Activated T-helper 1 cell treated with anti-CD3 and anti-CD28 coated beads, Interleukin-12 subunit alpha, Interleukin-12 subunit beta, Interleukin-2, Interleukin-4 antibody, amounts not matched to agents 30 ng/mL and 10 ng/mL and 1 ng/mL, durations not matched to agents 14 hours and 24 hours and 36 hours (primary cell): ENCODE measurements around the gene CCR5. TPM values are rescaled to one million over a fixed set of nuclear protein-coding genes. Genes with fewer than 3 reads are reported as not detected.

ENCODE experiments used
- DNase-seq: peaks from one replicate; pipeline ENCODE4 v3.0.0; 2021; ENCODE audit warnings: low spot score
- H3K27ac Mint-ChIP-seq: one replicate; pipeline ENCODE4 v1.8.0; 2021; ENCODE audit warnings: mild to moderate bottlenecking, mixed read lengths
- H3K27me3 Mint-ChIP-seq: one replicate; pipeline ENCODE4 v1.8.0; 2022; ENCODE audit warnings: mild to moderate bottlenecking, moderate library complexity, mixed read lengths; ENCODE audit not compliant: insufficient read depth
- H3K36me3 Mint-ChIP-seq: one replicate; pipeline ENCODE4 v1.8.0; 2021; ENCODE audit warnings: low read depth, mixed read lengths
- H3K4me1 Mint-ChIP-seq: one replicate; pipeline ENCODE4 v1.8.0; 2021; ENCODE audit warnings: low read depth, mixed read lengths
- H3K4me3 Mint-ChIP-seq: one replicate; pipeline ENCODE4 v1.8.0; 2021; ENCODE audit warnings: mild to moderate bottlenecking, moderate library complexity, mixed read lengths
- H3K9me3 Mint-ChIP-seq: one replicate; pipeline ENCODE4 v1.8.0; 2021; ENCODE audit warnings: mixed read lengths
- intact Hi-C: fragments of 100-400 bp; cut with micrococcal nuclease; formaldehyde crosslinking; loops from one replicate; pipeline ENCODE4 v1.15.1; 2024
- total RNA-seq: library from RNA; stranded (reverse); gene quantifications from 2 replicates; pipeline ENCODE4 v1.2.3, GENCODE V29; 2022

The CCR5 gene
- total RNA-seq, 1 donor from 2014 or later: 5.8 TPM

DNA sequence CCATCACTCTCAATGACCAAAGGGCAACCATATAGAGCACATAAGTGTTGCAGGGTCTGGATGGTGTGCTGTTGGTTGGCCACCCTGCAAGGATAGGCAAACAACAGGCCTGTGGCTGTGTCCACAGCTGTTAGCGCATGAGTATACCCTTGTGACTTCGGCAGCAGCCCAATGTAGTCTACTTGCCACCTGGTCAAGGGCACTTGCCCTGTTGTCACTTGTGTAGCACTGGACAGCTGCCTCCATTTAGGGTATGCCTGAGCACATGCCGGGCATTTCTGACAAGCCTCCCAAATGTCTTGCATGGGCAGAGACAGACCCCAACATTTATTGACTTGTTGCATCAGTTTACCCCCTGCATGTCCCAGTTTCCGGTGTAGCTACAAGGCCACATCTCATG lies 49.1 kb downstream of the CCR5 start:
- intact Hi-C loops: no loop called here
- H3K9me3 Mint-ChIP-seq: no peaks in the 10 kb centered on the region
- H3K27me3 Mint-ChIP-seq: peaks cover 2% of the 10 kb centered on the region

DNA sequence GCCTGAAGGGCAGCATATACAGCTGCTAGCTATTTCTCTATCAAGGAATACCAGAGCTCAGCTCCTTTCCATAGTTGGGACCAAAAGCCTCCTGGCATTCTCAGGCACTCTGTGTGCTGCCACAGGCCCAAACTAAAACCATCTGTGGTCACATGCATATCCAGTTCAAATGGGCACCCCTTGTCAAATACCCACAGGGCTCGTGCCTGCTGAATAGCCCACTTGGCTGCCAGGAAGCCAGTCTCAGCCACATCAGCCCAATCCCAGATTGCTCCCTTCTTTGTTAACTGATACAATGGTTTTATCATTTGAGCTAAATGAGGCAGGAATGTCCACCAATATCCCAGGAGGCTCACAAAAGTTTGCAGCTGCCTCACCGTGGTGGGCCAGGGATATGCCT lies 50.2 kb downstream of the CCR5 start:
- intact Hi-C loops: no loop called here
- Mint-ChIP-seq H3K27me3 (peaks cover 2% of the 10 kb centered on the region), H3K36me3 (no peaks in the 10 kb centered on the region), H3K27ac (no peak overlapping the region), H3K4me1 (no peaks in the 10 kb centered on the region), H3K4me3 (no peak overlapping the region), H3K9me3 (no peaks in the 10 kb centered on the region)
- DNase-seq: no peak

More for the DNA sequence above, 49.1 kb downstream of the CCR5 start:
- no peak for DNase-seq
- no peaks in the 10 kb centered on the region for H3K36me3 Mint-ChIP-seq
- H3K4me1 Mint-ChIP-seq: no peaks in the 10 kb centered on the region
- H3K4me3 Mint-ChIP-seq: no peak overlapping the region
- no peak overlapping the region for H3K27ac Mint-ChIP-seq

DNA sequence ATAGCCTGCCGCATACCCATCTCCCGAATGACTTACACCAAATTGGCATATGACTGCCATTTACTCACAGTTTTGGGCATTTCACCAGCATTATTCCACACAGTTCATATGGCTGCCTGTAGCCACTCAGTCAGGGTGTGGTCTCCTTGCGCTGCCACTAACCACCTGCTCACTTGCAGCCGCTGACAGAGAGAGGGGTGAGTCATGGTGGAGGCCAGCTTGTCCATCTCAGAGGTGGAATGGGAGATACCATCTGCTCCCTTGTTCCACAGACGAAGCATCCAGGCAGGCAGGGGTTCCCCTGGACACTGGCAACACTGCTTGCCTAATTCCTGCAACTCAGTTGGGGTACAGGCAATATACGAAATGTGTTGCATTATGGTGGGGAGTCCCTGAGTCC lies 51.9 kb downstream of the CCR5 start:
- DNase-seq: no peak
- no peaks in the 10 kb centered on the region for H3K36me3 Mint-ChIP-seq
- peaks cover 1% of the 10 kb centered on the region for H3K27me3 Mint-ChIP-seq
- no peak overlapping the region for H3K27ac Mint-ChIP-seq
- no peaks in the 10 kb centered on the region for H3K9me3 Mint-ChIP-seq
- no peak overlapping the region for H3K4me3 Mint-ChIP-seq
- no peaks in the 10 kb centered on the region for H3K4me1 Mint-ChIP-seq
- intact Hi-C loops: no loop called here

DNA sequence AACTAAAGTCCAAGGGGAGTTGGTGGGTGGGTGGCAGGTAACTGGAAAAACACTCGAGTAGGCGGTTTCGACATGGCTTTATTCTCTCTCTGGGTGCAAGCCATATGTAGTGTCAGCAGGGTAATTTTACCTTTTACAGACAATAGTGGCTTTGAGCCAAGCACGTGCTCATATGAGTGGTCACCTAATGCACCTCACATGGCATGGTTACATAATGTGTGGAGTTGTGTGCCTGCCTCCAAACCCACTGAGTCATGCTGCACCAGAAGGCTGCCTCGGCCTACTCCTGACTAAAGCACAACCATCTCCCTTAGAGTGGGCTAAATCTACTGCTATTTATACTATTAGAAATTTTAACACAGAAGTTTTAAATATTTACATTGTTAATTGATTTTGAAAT lies 52.8 kb downstream of the CCR5 start:
- H3K27ac Mint-ChIP-seq: no peak overlapping the region
- H3K27me3 Mint-ChIP-seq: peaks cover 1% of the 10 kb centered on the region
- H3K4me1 Mint-ChIP-seq: no peaks in the 10 kb centered on the region
- intact Hi-C loops: no loop called here
- DNase-seq: no peak
- H3K36me3 Mint-ChIP-seq: no peaks in the 10 kb centered on the region
- H3K9me3 Mint-ChIP-seq: no peaks in the 10 kb centered on the region
- H3K4me3 Mint-ChIP-seq: no peak overlapping the region

Other genes starting within 250 kb of the CCR5 start
- 22.6 and 23.2 TPM in 2 replicates for gene CCR1, start 162.6 kb upstream of the CCR5 start, total RNA-seq
- gene CCR3, start 128.5 kb upstream of the CCR5 start, total RNA-seq: 0.29 TPM in 1 of 2 replicates, not detected in the other
- gene CCR2, start 16.8 kb upstream of the CCR5 start, total RNA-seq: 20.6 and 21.0 TPM in 2 replicates
- 2.2 and 3.9 TPM in 2 replicates for gene CCRL2, start 36.3 kb downstream of the CCR5 start, total RNA-seq
- gene LTF, start 94.0 kb downstream of the CCR5 start, total RNA-seq: not detected in 2 replicates
- not detected in 2 replicates for gene RTP3, start 127.0 kb downstream of the CCR5 start, total RNA-seq
- not detected in 2 replicates for gene LRRC2, start 195.4 kb downstream of the CCR5 start, total RNA-seq
- gene FAM240A, start 241.6 kb downstream of the CCR5 start, total RNA-seq: not detected in 2 replicates